Stomach (tissue), 9 donors: Measurements from ENCODE around the gene RNASE4. TPM values are rescaled to one million over a fixed set of nuclear protein-coding genes. Genes with fewer than 3 reads are reported as not detected.

Experiments used
- DNase-seq, 2 donors: peaks; one replicate each; pipeline versions ENCODE4 v3.0.0 to v3.0.0-alpha.2; 2013 to 2019
- H3K27ac ChIP-seq, 5 donors: fragments of 200-600 bp in 4 of 5; sonication (generic) in 4 of 5; one replicate each; pipeline ENCODE4 v1.5.1; 2013 to 2019; ENCODE audit warnings: mild to moderate bottlenecking in 1 of 5, moderate library complexity in 1 of 5
- H3K27me3 ChIP-seq, 3 donors: fragments of 200-600 bp; sonication (generic); one replicate each; pipeline ENCODE4 v1.5.1; 2017 to 2019; ENCODE audit warnings: mixed run types in 1 of 3
- H3K36me3 ChIP-seq, 4 donors: fragments of 200-600 bp; sonication (generic); 1 replicate in 3 of 4; 2 replicates in 1 of 4; pipeline ENCODE4 v1.5.1; 2016 to 2019
- H3K4me1 ChIP-seq, 4 donors: fragments of 200-600 bp; sonication (generic); one replicate each; pipeline ENCODE4 v1.5.1; 2016 to 2019
- H3K4me3 ChIP-seq, 4 donors: fragments of 200-600 bp; sonication (generic) in 3 of 4; one replicate each; pipeline ENCODE4 v1.5.1; 2016 to 2019; ENCODE audit warnings: mild to moderate bottlenecking in 1 of 4
- H3K9me3 ChIP-seq, 4 donors: fragments of 200-600 bp; sonication (generic); one replicate each; pipeline ENCODE4 v1.5.1; 2016 to 2019
- CTCF ChIP-seq, 7 experiments: fragments of 450-650 bp in 4 of 7; fragments of 200-600 bp in 3 of 7; sonication (generic) in 3 of 7; IDR thresholded peaks; one replicate each; pipeline ENCODE4 v1.5.1; 2016 to 2019; ENCODE audit warnings: antibody characterized with exemption in 7 of 7, control low read depth in 2 of 7, mild to moderate bottlenecking in 1 of 7
- EP300 ChIP-seq: sonication (generic); formaldehyde crosslinking; IDR thresholded peaks from one replicate; pipeline ENCODE4 v1.6.1; 2017; ENCODE audit warnings: antibody characterized with exemption
- POLR2A ChIP-seq, 4 donors: fragments of 450-650 bp; IDR thresholded peaks; one replicate each; pipeline ENCODE4 v1.6.1; 2016; ENCODE audit warnings: antibody characterized with exemption in 4 of 4, control low read depth in 2 of 4, mild to moderate bottlenecking in 1 of 4, moderate library complexity in 1 of 4
- POLR2AphosphoS5 ChIP-seq, 3 donors: sonication (generic); formaldehyde crosslinking; IDR thresholded peaks; one replicate each; pipeline ENCODE4 v1.6.1; 2016; ENCODE audit warnings: antibody characterized with exemption in 3 of 3
- WGBS, 5 donors: extraction: QIAGEN DNeasy Blood & Tissue Kit in 3 of 5; methylation state at CpG; one replicate each; pipeline versions ENCODE4 v1.1.5 to v1.1.7; 2013 to 2018; 5-methylcytosine and 5-hydroxymethylcytosine counted together
- intact Hi-C: fragments of 100-400 bp; cut with DNase I; formaldehyde crosslinking; loops from one replicate; pipeline ENCODE4 v1.15.1; 2023; ENCODE audit warnings: low total_unique reads
- polyA plus RNA-seq, 3 donors: library from polyadenylated mRNA; stranded (reverse); fragments of 200-250 nt; gene quantifications; one replicate each; pipeline ENCODE4 v1.2.3, GENCODE V29; 2013
- total RNA-seq, 5 donors: library from RNA; depleted of rRNA; stranded (reverse); fragments of >200 nt; gene quantifications; one replicate each; pipeline versions ENCODE4 v1.1.0 to v1.2.3, GENCODE V29; 2014 to 2016
- donor health status: healthy with polysubstance abuse.
- donor health status: Bipolar disorder and iron deficiency.
- donor health status: healthy.

RNASE4 gene
- total and polyA plus RNA-seq, 8 donors = 13.4 to 158 (median 58.0) TPM; not detected in 1

DNA sequence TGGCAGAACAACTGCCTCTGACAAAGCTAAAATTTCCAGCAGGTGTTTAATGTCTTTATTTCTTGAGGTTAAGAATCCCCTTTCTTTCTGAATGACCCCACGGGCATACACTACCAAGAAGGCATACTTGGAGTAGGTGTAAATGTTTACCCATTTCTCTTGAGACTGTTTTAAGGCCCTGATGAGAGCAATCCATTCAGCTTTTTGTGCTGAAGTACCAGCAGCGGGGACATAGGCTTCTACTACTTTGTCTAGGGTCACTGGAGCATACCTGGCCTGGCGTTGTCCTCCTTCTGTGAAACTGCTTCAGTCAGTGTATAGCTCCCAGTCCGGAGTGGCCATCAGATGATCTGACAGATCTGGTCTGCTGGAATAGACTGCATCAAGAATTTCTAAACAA is 26.9 kb downstream of the RNASE4 start:
- Histone ChIP-seq H3K4me1 (peaks cover 8 to 47% (median 26%) of the 10 kb centered on the region in 4 donors), H3K36me3 (no peaks in the 10 kb centered on the region), H3K27me3 (no peaks in the 10 kb centered on the region), H3K27ac (peak overlapping the region; percentile 16 to 91 (median 66)), H3K4me3 (no peak overlapping the region), H3K9me3 (peaks cover 0 to 2% (median 0%) of the 10 kb centered on the region in 4 donors)
- WGBS, 5 donors = 41 to 67% (median 48%) methylated on average over 4 of the region's 4 CpGs
- intact Hi-C loops = no loop called here
- DNase-seq = no peak
- TF ChIP-seq CTCF (IDR thresholded peaks at IDR 0.05) (no peak), POLR2A (IDR thresholded peaks at IDR 0.05) (no peak)

- H3K27ac ChIP-seq = peak overlapping the region in 4 of 5 donors; percentile 16 to 91 (median 72)
- H3K4me1 ChIP-seq = peaks cover 8 to 47% (median 26%) of the 10 kb centered on the region in 4 donors
- intact Hi-C loops = no loop called here
- no peaks in the 10 kb centered on the region for H3K27me3 ChIP-seq
- H3K4me3 ChIP-seq = no peak overlapping the region
- no peak for TF ChIP-seq POLR2A (IDR thresholded peaks at IDR 0.05)
- peak in 2 of 3 donors; percentile 77 to 82 for TF ChIP-seq POLR2AphosphoS5 (IDR thresholded peaks at IDR 0.05)
- TF ChIP-seq EP300 = no peak
- H3K9me3 ChIP-seq = no peaks in the 10 kb centered on the region
- no peaks in the 10 kb centered on the region for H3K36me3 ChIP-seq
- DNase-seq = no peak
- WGBS, 5 donors = 10 to 37% (median 24%) methylated on average over 4 of the region's 4 CpGs
Measured at GRCh38 chr14:20711685-20712084, 27.3 kb downstream of the RNASE4 start.

- 19 to 29% (median 25%) methylated on average over 2 of the region's 2 CpGs for WGBS, 5 donors
- DNase-seq = no peak
- Histone ChIP-seq H3K4me1 (peaks cover 8 to 49% (median 23%) of the 10 kb centered on the region in 4 donors), H3K27me3 (no peaks in the 10 kb centered on the region), H3K36me3 (no peaks in the 10 kb centered on the region), H3K27ac (peak overlapping the region; percentile 10 to 91 (median 79)), H3K9me3 (no peaks in the 10 kb centered on the region), H3K4me3 (no peak overlapping the region)
- intact Hi-C loops = no loop called here
- TF ChIP-seq EP300 = no peak
- TF ChIP-seq POLR2AphosphoS5 (IDR thresholded peaks at IDR 0.05) = no peak
- no peak for TF ChIP-seq POLR2A (IDR thresholded peaks at IDR 0.05)
- TF ChIP-seq CTCF (IDR thresholded peaks at IDR 0.05) = no peak
Measured at GRCh38 chr14:20712904-20713303, 28.5 kb downstream of the RNASE4 start.

- Histone ChIP-seq H3K27ac (peak overlapping the region; percentile 47 to 91 (median 79)), H3K4me1 (peaks cover 12 to 56% (median 29%) of the 10 kb centered on the region in 4 donors), H3K4me3 (no peak overlapping the region), H3K9me3 (no peaks in the 10 kb centered on the region), H3K36me3 (no peaks in the 10 kb centered on the region), H3K27me3 (no peaks in the 10 kb centered on the region)
- peak; percentile 46 to 91 for DNase-seq
- TF ChIP-seq POLR2AphosphoS5 (IDR thresholded peaks at IDR 0.05) (peak in 2 of 3 donors; percentile 65 to 69), EP300 (no peak)
- 2 to 20% (median 17%) methylated on average over 4 of the region's 4 CpGs for WGBS, 5 donors
- intact Hi-C loops = no loop called here
Measured at GRCh38 chr14:20714593-20715250, 30.4 kb downstream of the RNASE4 start.

GRCh38 chr14:20719777-20720176 is 35.4 kb downstream of the RNASE4 start:
- peaks cover 4 to 34% (median 11%) of the 10 kb centered on the region in 4 donors for H3K4me1 ChIP-seq
- TF ChIP-seq CTCF (IDR thresholded peaks at IDR 0.05) (no peak), POLR2AphosphoS5 (IDR thresholded peaks at IDR 0.05) (peak; percentile 36 to 90 (median 76)), POLR2A (IDR thresholded peaks at IDR 0.05) (no peak), EP300 (no peak)
- H3K27ac ChIP-seq = peak overlapping the region; percentile 75 to 91 (median 83)
- WGBS, 5 donors = 34 to 47% (median 36%) methylated on average over 4 of the region's 4 CpGs
- peaks cover 0 to 16% (median 0%) of the 10 kb centered on the region in 3 donors for H3K27me3 ChIP-seq
- no peaks in the 10 kb centered on the region for H3K9me3 ChIP-seq
- intact Hi-C loops = no loop called here
- H3K4me3 ChIP-seq = no peak overlapping the region
- DNase-seq = peak; percentile 72 to 92
- H3K36me3 ChIP-seq = no peaks in the 10 kb centered on the region
